Measurements from ENCODE around the gene ARRDC4. TPM values are rescaled to one million over a fixed set of nuclear protein-coding genes. Genes with fewer than 3 reads are reported as not detected.

Gene ARRDC4, protein sequence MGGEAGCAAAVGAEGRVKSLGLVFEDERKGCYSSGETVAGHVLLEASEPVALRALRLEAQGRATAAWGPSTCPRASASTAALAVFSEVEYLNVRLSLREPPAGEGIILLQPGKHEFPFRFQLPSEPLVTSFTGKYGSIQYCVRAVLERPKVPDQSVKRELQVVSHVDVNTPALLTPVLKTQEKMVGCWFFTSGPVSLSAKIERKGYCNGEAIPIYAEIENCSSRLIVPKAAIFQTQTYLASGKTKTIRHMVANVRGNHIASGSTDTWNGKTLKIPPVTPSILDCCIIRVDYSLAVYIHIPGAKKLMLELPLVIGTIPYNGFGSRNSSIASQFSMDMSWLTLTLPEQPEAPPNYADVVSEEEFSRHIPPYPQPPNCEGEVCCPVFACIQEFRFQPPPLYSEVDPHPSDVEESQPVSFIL
- 55.1 TPM for total RNA-seq

DNA sequence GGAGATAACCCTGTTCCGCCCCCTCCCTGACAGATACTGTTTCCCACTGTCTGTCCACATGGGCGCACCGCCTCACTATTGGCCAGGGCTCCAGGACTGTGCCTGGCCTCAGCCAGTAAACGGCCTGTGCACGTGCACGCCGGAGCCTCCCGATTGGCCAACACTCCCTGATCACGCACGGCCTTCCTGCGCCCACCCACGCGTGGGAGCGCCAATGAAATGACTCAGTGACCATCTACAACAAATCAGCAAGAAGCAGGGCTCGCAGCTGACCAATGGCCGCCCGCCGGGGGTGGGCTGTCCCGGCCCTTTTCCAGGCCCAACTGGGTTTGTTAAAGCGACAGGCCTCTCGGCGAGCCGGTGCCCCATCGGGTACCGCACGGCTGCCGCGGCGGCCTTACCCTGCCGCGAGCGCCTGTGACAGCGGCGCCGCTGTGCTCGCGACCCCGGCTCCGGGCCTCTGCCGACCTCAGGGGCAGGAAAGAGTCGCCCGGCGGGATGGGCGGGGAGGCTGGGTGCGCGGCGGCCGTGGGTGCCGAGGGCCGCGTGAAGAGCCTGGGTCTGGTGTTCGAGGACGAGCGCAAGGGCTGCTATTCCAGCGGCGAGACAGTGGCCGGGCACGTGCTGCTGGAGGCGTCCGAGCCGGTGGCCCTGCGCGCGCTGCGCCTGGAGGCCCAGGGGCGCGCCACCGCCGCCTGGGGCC is at the start of gene ARRDC4:
Gene ARRDC4, plus strand, starts transcription at position 340 of the 703 bp plus-strand sequence. Its CDS starts 159 bp downstream, at position 499.
- DNase-seq, result peak; percentile 100

DNA sequence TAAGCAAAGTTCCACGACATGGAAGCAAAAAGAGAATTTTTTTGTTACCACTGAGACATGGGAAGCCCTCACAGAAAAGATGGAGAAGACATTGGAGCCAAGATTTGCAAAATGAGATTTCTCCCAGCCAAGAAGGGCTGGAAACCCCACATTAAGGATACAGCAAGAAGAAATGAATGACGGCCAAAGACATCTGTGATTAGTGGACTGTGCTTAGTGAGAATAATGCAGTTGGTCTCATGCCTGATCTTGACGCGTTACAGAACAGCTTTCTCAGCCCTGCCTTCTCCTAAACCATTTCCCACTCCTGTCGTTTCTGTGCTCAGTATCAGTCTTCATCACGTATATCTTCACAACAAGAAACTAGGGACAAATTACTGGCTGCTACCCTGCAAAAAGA is 45.8 kb upstream of the ARRDC4 start:
- no peak for DNase-seq

DNA sequence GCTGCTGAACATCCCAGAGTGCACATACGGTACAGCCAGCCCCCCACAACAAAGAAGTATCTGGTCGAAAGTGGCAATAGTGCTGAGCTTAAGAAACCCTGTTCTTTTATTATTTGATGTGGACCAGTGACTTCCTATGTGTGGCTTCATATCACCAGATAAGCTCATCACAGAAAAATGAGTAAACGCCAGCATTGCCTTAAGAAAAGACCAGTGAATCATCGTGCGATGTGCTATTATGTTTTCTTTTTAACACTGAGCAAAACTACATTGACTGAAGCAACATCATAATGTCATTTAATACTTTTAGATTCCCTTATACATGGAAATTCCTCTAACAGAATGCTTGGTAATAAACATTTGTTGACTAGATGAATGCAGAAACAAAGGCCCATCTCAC is 45.2 kb upstream of the ARRDC4 start:
- DNase-seq, result no peak

DNA sequence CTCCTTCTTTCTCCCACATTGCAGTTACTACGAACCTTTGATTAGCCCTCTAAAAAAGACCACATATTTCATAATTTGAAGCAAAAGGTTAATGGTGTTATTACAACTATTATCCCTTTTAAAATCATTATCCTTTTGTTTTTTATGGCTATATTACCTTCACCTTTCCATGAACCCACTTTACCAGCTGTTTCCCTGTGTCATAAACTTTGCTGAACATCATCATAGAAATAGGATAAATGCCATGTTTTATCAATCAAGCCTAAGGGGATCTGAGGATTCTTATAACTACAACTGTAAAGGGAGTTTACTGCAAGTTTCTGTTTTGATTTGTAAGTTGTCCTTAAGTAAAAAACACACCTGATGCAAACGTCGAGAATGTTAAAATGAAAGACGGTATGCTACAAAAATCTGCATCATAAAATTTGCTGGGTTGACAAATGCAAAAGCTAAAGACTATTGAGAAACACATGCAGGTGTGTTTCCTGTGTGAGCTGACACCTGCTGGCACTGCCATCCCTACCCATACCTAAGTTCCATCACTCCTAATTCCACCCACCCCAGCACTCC is 39.1 kb upstream of the ARRDC4 start:
- DNase-seq, result no peak

DNA sequence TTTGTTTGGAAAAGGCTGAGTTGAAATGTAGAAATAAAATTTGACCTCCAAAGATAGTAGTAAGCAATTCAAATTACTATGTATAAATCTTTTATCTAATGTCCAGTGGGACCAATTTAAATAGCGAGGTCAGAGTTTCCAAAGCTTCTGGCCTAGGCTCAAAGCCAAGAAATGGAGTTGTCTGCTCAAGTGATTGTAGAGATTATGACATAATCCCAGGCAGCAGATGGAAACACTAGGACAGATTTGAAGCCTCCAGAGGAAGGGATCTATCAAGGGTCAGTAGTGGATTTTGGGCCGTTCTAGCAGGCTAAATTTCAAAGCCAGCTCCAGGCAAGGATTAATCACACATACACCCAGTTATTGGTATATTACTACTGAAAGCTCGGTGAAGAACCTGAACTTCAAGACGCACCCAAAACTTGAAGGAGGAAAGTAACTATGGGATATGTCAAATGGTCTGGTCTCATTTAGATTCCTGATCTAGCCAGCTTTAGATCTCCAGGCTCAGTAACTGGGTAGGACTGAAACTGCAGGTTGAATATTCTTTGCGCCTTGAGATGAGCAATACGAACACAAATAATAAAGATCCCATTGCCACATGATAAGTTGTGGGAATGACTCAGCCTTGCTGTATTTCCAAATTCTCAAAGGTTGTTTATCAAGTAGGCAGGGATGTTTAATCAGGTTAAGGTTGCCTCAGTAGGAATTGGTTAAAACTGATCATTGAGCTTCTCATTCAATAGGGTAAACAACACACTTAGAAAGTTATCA is 30.9 kb upstream of the ARRDC4 start:
- DNase-seq, result no peak

DNA sequence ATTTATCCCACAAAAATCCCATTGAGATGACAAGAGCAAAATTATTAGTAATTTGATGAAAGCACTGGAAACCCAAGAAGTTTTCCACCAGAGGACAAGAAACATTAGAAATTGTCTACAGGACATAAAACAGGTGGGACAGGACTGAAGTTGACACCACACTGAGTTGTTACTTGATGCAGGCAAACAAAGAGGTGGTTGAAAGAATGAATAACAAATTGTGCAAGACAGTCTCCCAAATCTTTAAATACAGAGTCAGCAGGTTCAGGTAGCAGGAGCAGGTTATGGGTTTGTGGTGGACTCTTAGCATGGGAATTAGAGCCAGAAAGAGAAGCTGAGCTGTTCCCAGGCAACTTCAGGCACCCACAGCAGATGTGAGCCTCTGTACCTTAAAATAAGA is 30.3 kb upstream of the ARRDC4 start:
- no peak for DNase-seq

DNA sequence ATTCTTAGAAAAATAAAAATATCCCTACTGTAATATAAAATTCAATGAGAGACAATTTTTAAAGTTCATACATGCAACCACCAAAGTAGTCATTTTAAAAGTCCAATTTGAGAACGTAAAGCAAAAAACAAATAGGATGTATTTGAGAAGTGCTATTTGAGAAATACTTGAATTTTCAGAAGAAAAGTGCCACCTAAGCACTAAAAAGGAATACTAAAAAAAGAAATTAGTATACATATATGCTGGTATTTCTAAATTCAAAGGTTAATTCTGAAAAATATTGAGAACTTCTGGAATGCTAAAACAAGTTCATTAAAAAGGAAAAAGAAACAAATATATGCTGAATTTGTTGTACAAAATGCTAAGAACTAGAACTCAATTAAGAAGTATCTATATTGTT is 29.2 kb upstream of the ARRDC4 start:
- no peak for DNase-seq

DNA sequence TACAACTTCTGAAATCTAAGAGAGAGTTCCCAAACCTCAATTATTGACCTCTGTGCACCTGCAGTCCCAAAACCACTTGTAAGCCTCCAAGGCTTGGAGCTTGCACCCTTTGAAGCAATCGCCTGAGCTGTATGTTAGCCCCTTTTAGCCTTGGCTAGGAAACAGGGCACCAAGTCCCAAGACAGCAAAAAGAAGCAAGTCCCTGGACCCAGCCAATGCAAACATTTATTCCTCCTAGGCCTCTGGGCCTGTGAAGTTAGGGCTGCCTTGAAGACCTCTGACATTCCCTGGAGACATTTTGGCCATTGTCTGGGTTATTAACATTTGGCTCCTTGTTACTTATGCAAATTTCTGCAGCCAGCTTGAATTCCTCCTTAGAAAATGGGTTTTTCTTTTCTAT is 26.9 kb upstream of the ARRDC4 start:
- no peak for DNase-seq

DNA sequence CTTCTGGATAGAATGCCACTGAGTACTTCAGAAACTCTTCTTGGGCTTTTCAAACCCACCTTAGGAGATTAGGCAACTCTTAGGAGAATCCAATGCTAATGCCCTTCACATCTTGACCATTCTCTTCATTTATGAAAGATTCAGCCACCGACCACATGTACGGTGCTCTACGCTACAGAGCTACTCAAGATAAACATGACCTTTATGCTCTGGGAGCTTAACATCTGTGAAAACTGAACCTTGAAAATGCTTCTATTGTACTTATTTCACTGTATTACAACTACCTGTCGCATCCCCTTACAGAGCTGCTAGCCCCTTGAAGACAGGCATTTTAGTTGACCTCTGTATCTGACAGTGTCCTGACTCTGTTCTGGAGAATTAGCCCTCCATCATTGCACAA is 19.5 kb upstream of the ARRDC4 start:
- no peak for DNase-seq

DNA sequence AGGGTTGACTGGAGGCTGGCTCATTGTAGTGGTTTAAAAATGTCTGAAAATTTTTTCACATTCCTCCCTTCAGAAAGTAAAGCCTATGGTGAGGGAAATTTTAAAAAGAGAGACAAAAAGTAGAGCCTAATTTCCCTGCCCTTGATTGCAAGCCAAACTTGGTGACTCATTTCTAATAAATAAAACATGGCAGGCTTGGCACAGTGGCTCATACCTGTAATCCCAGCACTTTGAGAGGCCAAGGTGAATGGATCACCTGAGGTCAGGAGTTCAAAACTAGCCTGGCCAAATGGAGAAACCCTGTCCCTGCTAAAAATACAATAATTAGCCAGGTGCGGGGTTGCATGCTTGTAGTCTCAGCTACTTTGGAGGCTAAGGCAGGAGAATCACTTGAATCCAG is 18.9 kb upstream of the ARRDC4 start:
- no peak for DNase-seq

DNA sequence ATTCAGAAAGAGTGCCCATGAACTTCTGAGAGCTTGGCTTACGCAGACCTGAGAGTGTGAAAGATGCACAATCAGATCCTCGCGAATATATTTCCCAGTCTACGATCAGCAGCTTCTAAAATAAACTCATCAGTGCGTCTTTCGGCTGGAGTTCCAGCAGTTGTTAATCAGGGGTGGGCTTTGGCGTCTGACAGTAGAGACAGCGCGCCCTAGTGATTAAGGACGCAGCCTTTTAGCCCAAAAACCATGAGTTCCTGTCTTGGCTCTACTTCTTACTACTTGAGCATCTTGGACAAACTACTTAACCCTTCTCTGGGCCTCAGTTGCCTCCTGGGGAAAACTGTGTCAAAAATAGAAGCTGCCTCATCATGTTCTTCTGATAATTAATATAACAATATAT is 15.8 kb upstream of the ARRDC4 start:
- DNase-seq, result no peak

DNA sequence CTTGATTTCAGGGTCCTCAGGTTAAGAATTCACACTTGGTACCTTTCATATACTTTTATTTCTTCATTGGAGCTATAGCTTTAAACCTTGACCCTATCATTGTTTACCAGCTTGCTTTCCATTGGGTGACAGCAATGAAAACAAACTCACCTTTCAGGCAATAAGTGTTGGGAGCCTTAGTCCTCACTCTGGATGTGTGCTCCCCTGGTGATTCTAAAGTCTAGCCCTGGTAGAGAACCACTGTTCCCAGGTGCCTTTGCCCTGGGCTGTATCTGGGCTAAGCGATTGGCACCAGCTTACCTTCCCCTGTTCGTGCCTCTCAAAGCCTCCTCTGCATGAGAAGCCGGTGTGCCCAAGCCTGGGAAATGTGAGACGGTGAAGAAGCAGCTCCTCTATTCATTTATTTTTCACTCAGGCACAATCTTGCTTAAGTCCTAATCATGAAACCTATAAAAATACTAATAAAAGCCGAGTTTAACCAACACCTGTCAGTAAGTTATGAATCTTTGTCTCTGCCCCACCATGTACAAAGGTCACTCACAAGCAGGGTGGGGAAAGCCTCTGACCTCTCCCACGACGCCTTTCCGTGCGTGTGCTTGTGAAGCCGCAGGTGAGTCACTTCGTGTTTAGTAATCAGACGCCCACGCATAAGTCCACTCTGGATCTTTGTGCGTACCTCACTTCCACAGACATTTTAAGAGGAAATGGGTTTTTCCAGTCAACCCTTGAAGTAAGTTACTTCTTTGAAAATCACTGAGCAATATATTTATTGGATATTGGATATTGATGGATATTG is 12.8 kb upstream of the ARRDC4 start:
- DNase-seq, result no peak

DNA sequence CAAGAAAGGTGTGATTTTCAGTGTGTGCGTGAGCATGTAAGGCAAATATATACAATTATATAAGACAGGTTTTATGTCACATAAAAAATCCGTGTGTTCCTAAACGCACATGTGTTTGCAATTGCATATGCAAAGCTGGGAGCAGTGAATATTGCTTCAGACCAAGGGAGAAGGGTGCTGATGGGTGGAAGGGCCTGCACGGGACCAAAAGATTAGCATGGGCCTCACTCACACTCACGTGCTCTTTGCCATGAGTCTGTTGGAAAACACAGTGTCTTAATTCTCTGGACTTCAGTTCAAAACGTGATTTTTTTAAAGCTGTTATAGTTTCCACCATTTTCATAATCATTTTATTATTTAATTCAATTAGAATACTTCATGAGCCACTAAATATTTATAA is 7.2 kb upstream of the ARRDC4 start:
- no peak for DNase-seq

DNA sequence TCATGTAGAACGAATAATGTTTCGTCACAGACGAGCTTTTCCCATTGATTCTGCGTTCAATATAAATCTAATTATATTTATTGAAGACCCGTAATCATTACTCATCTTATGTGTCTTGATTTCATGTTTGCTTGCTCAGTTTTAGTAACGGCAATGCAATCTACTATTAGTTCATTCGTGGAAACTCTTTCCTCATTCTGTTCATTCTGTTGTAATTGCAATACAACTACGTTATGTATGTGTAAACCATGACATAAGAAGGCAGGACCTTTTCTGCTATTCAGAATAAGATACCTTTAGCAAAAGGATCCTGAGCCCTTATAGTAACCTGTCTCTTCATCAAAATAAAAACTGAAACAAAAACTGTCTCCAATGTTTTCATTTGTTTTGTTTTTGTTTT is 6.8 kb upstream of the ARRDC4 start:
- DNase-seq, result no peak

DNA sequence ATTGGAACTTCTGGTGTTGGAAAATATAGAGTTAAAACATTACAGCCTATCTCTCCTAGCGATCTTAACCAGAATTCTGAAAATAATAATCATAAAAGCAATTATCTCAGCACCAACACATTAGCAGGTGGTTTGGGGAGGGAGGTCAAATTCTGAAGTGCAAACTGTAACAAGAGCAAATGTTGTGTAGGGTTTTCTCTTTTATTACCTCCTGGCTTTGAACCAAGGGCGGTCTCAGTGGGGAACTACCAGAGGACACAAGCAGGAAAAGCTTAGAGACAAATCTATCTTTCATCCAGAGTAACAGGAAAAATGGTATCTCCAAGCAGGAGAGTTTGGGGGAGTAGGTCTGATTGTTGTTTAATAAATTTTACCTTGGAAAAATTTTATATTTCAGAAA is 5.5 kb upstream of the ARRDC4 start:
- no peak for DNase-seq

DNA sequence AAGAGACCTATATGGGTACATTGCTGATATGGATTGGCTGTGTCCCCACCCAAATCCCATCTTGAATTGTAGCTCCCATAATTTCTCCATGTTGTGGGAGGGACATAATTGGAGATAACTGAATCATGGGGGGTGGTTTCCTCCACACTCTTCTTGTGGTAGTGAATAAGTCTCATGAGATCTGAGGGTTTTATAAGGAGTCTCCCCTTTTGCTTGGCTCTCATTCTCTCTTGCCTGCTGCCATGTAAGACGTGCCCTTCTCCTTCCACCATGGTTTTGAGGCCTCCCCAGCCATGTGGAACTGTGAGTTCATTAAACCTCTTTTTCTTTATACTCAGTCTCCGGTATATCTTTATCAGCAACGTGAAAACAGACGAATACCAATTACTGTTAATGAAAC is 5.0 kb upstream of the ARRDC4 start:
- DNase-seq, result no peak

DNA sequence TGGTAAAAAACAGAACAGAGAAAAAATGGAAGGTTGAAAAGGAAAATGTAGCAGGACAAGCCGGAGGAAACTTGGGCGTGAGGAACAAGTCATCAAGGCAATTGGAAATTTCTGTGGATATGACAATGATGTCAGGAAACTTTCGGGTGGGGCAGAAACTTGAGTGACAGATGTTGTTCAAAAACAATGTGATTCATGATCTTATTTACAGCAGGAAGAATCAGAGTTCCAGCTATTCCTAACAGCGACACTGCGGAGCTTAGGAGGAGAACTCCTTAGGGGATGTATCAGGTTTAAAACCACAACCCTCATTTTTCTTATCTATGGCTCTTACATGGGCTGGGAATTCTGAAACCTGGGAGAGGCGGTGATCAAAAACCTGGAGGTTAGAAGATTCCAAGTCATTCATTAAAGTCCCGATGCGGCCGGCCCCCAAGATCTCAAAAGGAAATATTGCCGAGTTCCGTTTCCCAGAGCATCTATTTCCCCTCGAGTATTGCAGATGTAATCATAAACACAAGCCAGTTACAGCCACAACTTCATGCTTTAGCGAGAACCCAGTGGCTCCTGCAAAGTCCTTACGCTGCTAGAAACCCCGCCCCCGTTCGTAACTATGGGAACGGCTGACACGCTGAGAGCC is 659 bp upstream of the ARRDC4 start:
- DNase-seq, result no peak

DNA sequence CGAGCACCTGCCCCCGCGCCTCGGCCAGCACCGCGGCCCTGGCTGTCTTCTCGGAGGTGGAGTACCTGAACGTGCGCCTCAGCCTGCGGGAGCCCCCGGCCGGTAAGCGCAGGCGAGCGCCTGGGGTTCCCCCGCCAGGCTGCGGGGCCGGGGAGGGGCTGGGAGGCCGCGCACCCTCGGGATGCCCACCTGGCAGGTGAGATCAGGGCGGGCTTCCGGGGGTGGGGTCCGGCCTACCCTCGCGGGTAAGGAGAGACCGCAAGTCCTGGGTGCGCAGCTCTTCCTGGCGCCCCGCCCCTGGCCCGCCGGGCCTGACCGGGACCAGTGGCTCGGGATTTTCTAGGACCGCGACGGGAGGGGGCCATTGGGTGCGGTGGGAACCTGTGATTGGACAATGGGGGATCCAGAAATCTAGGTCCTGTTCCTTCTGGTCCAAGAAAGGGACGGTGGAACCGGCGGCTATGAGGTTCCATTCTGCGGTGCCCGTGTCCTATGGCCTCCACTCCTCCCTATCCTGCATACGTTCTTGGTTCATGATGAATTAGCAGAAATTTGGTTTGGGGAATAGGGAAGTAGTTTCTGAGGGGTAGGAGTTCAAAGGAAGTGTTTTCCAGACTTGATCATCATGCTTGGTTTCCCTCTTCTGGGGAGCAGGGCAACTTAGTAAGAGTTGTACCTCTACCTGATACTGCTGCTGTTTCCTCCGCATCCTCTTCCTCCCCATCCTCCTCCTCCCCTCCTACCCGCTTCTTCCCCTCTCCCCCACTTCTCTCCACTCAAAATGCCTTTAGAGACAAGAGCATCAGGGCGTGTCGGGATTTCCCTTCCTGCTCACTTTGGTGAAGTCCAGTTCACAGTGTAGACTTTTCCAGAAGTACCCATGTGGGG is 808 bp downstream of the ARRDC4 start:
- peak; percentile 16 for DNase-seq

DNA sequence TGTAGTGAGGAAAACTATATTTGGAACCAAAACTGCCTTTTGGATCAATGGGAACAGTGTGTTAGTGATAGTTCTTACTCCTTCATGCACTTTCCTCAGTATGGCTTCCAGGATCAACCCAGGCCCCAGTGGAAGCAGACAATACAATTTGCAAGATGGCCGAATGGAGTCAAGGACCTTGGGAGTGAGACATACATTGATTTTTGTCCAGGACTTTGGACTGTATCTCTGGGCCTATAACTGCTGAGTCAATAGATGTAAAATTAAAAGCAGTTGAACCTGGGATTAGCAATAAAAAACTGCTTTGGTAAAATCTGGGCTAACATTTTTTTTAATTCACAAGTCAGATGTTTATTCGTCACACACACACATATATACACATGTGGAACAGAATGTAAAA is 1.8 kb downstream of the ARRDC4 start:
- DNase-seq, result no peak

DNA sequence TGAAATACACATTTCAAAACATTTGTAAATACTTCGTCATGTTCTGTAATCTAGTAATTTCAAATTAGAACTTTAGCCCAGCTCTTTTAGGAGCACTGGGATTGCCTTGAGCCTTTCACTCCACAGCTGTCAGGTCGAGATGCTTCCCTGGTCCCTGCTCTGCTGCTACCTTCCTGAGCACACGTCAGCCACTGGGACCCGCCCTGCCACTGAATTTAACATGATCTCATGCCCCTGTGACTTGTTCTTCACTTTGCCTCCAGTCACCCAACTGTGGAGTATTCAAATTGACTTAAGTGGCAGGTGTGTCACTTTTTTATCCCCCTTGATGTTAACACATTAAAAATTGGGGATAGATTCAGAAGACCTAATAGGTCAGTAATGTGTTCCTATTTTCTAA is 3.3 kb downstream of the ARRDC4 start:
- no peak for DNase-seq
